Gastrocnemius medialis (tissue), 4 donors: Measurements from ENCODE around the gene IMP4. TPM values are rescaled to one million over a fixed set of nuclear protein-coding genes. Genes with fewer than 3 reads are reported as not detected.

Source experiments
- ATAC-seq, 2 donors: fragments of 150-250 bp; one replicate each; pipeline ENCODE4 v1.9.1; 2016
- DNase-seq, 2 donors: peaks; one replicate each; pipeline ENCODE4 v3.0.0-alpha.2; 2019
- H3K27ac ChIP-seq, 4 donors: fragments of 200-600 bp; sonication (generic); 1 replicate in 1 of 4; 2 replicates in 3 of 4; pipeline ENCODE4 v1.5.1; 2016 to 2018; ENCODE audit warnings: mild to moderate bottlenecking in 2 of 4, moderate library complexity in 1 of 4
- H3K27me3 ChIP-seq, 3 donors: fragments of 200-600 bp; sonication (generic) in 2 of 3; 1 replicate in 1 of 3; 2 replicates in 2 of 3; pipeline versions ENCODE4 v1.5.1 to v1.6.0; 2016 to 2019; ENCODE audit warnings: mild to moderate bottlenecking in 1 of 3, moderate library complexity in 1 of 3
- H3K36me3 ChIP-seq, 2 donors: fragments of 200-600 bp; sonication (generic) in 1 of 2; one replicate each; pipeline ENCODE4 v1.5.1; 2017 to 2018
- H3K4me1 ChIP-seq, 2 donors: fragments of 200-600 bp; sonication (generic) in 1 of 2; one replicate each; pipeline ENCODE4 v1.5.1; 2016 to 2017; ENCODE audit warnings: mild to moderate bottlenecking in 2 of 2
- H3K4me3 ChIP-seq, 4 donors: fragments of 200-600 bp; sonication (generic) in 3 of 4; 1 replicate in 1 of 4; 2 replicates in 3 of 4; pipeline ENCODE4 v1.5.1; 2016 to 2019; ENCODE audit warnings: mild to moderate bottlenecking in 2 of 4
- H3K9me3 ChIP-seq, 3 donors: fragments of 200-600 bp; sonication (generic) in 2 of 3; 1 replicate in 1 of 3; 2 replicates in 2 of 3; pipeline ENCODE4 v1.5.1; 2016 to 2019
- POLR2A ChIP-seq, 2 donors: fragments of 450-650 bp; IDR thresholded peaks; one replicate each; pipeline ENCODE4 v1.6.1; 2017; ENCODE audit warnings: antibody characterized with exemption in 2 of 2, mild to moderate bottlenecking in 2 of 2, moderate library complexity in 2 of 2
- in situ Hi-C, 4 donors: fragments of 200-750 bp; cut with MboI; loops; one replicate each; pipeline versions ENCODE4 v1.15.0 to v1.8.0; 2017; ENCODE audit warnings: low sequenced_read_pairs in 4 of 4
- intact Hi-C: fragments of 100-400 bp; cut with DNase I; formaldehyde crosslinking; loops from one replicate; pipeline ENCODE4 v1.15.1; 2023; ENCODE audit warnings: low total_unique reads
- total RNA-seq, 4 donors: library from RNA; depleted of rRNA; stranded (reverse); fragments of >200 nt; gene quantifications; one replicate each; pipeline versions ENCODE4 v1.1.0 to v1.2.3, GENCODE V29; 2016
- TF ChIP-seq, protein P1 (sequence below), 5 experiments: fragments of 450-650 bp in 3 of 5; fragments of 200-600 bp in 2 of 5; sonication (generic) in 2 of 5; IDR thresholded peaks in 4 of 5; conservative IDR thresholded peaks in 1 of 5; 1 replicate in 4 of 5; 2 replicates in 1 of 5; pipeline ENCODE4 v1.5.1; 2016 to 2019; ENCODE audit warnings: antibody characterized with exemption in 5 of 5, mild to moderate bottlenecking in 3 of 5, moderate library complexity in 3 of 5

The IMP4 gene
- total RNA-seq, 4 donors from 2014 or later = 114 to 179 (median 149) TPM

DNA sequence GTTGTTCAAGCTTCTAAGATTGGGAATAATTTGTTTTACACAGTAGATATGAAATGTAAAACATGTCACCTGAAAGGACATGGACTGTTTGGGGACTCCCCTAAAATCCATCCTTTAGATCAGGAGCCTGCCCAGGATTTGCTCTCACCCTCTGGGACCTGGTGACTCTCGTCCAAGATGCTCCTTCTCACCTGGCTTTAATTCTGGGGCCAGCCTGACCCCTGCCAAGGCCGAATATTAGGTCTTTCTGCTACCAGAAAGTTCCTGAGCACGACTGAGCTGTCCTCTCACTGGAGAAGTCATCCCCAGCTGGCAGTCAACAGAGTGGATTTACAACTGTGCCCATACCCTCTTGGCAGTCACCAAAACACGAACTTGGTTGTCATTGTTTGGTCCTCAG lies 38.4 kb downstream of the IMP4 start:
- no peaks in the 10 kb centered on the region for H3K9me3 ChIP-seq
- no peak for DNase-seq
- no peak for ATAC-seq

DNA sequence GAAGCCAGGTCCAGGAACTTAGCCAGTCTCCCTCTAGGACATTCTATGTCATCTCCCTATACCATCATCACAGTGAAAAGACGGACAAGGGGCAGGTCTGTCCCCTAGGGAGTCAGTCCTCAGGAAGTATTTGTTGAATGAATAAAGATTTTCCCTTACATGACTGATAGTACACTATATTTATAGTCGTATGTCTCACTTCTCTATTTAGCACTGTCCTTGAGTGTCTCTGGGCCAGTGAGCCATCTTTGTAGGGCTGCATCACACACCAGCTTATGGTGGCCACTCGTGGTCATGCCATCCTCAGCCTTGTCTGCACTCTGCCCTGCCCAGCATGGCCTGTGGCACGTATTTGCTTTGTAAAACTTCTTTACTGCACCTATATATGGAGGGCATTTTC lies 38.9 kb downstream of the IMP4 start:
- Histone ChIP-seq H3K27ac (no peak overlapping the region), H3K27me3 (no peaks in the 10 kb centered on the region), H3K4me3 (no peak overlapping the region), H3K9me3 (no peaks in the 10 kb centered on the region), H3K36me3 (no peaks in the 10 kb centered on the region), H3K4me1 (peaks cover 0 to 4% of the 10 kb centered on the region in 2 donors)
- intact Hi-C loops = no loop called here
- DNase-seq (no peak), ATAC-seq (no peak)
- in situ Hi-C loops = no loop called here
- no peak for TF ChIP-seq POLR2A (IDR thresholded peaks at IDR 0.05)
- TF ChIP-seq, protein P1, sequence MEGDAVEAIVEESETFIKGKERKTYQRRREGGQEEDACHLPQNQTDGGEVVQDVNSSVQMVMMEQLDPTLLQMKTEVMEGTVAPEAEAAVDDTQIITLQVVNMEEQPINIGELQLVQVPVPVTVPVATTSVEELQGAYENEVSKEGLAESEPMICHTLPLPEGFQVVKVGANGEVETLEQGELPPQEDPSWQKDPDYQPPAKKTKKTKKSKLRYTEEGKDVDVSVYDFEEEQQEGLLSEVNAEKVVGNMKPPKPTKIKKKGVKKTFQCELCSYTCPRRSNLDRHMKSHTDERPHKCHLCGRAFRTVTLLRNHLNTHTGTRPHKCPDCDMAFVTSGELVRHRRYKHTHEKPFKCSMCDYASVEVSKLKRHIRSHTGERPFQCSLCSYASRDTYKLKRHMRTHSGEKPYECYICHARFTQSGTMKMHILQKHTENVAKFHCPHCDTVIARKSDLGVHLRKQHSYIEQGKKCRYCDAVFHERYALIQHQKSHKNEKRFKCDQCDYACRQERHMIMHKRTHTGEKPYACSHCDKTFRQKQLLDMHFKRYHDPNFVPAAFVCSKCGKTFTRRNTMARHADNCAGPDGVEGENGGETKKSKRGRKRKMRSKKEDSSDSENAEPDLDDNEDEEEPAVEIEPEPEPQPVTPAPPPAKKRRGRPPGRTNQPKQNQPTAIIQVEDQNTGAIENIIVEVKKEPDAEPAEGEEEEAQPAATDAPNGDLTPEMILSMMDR (IDR thresholded peaks at IDR 0.05 in 4 of 5, conservative IDR thresholded peaks at IDR 0.05 in 1 of 5) = no peak

More for the DNA sequence above, 38.4 kb downstream of the IMP4 start:
- no peaks in the 10 kb centered on the region for H3K27me3 ChIP-seq
- H3K27ac ChIP-seq = no peak overlapping the region
- no peak overlapping the region for H3K4me3 ChIP-seq
- in situ Hi-C loops (no loop called here), intact Hi-C loops (no loop called here)
- H3K4me1 ChIP-seq = peaks cover 0 to 4% of the 10 kb centered on the region in 2 donors
- TF ChIP-seq, protein P1 (IDR thresholded peaks at IDR 0.05 in 4 of 5, conservative IDR thresholded peaks at IDR 0.05 in 1 of 5) = no peak
- TF ChIP-seq POLR2A (IDR thresholded peaks at IDR 0.05) = no peak
- H3K36me3 ChIP-seq = no peaks in the 10 kb centered on the region

DNA sequence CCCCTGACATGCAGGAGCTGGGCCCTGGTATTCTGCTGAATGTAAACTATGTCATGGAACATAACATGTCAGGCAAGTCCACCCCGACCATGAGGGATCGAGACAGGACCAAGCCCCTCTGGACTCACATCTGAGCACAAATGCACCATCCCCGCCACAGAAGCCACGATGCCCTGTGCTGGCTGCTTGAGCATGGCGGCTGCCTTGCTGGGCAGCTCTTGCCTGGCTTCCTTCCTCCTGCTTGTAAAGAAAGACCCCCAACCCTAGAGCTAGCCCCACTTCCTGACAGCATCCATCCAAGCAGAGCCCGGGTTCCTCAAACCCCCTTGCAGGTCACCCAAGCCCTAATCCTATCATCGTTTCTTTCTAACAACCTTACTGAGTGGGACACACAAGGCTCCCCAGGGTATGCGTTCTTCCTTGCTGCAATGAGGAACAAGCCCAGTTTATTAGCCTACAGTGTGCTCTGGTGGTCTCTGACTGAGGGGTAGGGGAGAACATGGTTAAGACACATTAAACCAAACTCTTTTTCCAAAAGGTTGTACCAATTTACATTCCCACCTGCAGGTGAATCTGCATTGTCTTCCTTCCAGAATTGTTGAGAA lies 39.7 kb downstream of the IMP4 start:
- intact Hi-C loops = no loop called here
- no peaks in the 10 kb centered on the region for H3K27me3 ChIP-seq

DNA sequence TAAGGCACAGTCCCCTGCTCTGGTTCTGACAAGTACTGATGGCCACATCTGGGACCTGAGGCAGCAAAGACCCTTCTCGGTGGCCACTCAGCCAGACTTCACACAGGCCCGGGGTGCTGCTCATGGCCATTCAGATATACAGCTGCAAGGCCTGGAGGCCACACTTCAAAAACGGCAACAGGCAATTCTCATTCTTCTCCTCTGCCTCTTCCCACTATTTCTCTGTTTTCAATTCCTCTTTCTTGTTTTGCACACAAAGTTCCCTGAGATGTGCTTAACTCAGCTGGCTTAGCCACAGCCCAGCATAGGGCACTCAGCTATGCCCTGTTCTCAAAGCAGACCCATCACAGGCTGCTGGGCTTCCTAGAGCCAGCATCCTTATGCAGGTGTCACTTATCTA lies 43.0 kb downstream of the IMP4 start:
- no peaks in the 10 kb centered on the region for H3K36me3 ChIP-seq
- DNase-seq (no peak), ATAC-seq (peak in 1 of 2 donors; percentile 13)
- intact Hi-C loops (no loop called here), in situ Hi-C loops (no loop called here)
- H3K4me1 ChIP-seq = peaks cover under 1 to 19% of the 10 kb centered on the region in 2 donors
- H3K27me3 ChIP-seq = no peaks in the 10 kb centered on the region
- H3K9me3 ChIP-seq = no peaks in the 10 kb centered on the region
- TF ChIP-seq POLR2A (IDR thresholded peaks at IDR 0.05) = no peak
- TF ChIP-seq, protein P1 (IDR thresholded peaks at IDR 0.05 in 4 of 5, conservative IDR thresholded peaks at IDR 0.05 in 1 of 5) = no peak
- no peak overlapping the region for H3K4me3 ChIP-seq
- no peak overlapping the region for H3K27ac ChIP-seq

More for the DNA sequence above, 39.7 kb downstream of the IMP4 start:
- Histone ChIP-seq H3K36me3 (no peaks in the 10 kb centered on the region), H3K4me1 (peaks cover 0 to 7% of the 10 kb centered on the region in 2 donors), H3K4me3 (no peak overlapping the region), H3K9me3 (no peaks in the 10 kb centered on the region), H3K27ac (no peak overlapping the region)
- TF ChIP-seq POLR2A (IDR thresholded peaks at IDR 0.05) = no peak
- TF ChIP-seq, protein P1 (IDR thresholded peaks at IDR 0.05 in 4 of 5, conservative IDR thresholded peaks at IDR 0.05 in 1 of 5) = no peak
- DNase-seq (no peak), ATAC-seq (no peak)
- in situ Hi-C loops = no loop called here

DNA sequence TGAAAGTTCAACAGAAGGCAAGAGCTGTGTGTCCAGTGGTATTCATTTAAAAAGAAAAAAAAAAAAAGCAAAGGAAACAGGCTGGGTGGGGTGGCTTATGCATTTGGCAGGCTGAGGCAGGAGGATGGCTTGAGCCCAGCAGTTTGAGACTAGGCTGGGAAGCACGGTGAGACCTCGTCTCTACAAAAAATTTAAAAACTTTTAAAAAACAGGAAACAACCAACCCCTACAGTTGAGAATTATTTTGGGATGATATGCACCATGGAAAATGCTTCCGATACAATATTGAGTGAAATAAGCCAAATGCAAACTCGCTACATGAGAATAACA lies 44.3 kb downstream of the IMP4 start:
- in situ Hi-C loops (no loop called here), intact Hi-C loops (no loop called here)
- Histone ChIP-seq H3K4me1 (peaks cover 7 to 22% of the 10 kb centered on the region in 2 donors), H3K27me3 (no peaks in the 10 kb centered on the region), H3K27ac (peak overlapping the region in 2 of 4 donors; percentile 44 to 50), H3K4me3 (no peak overlapping the region), H3K36me3 (no peaks in the 10 kb centered on the region), H3K9me3 (no peaks in the 10 kb centered on the region)
- DNase-seq = no peak
- no peak for ATAC-seq
- TF ChIP-seq, protein P1 (IDR thresholded peaks at IDR 0.05 in 4 of 5, conservative IDR thresholded peaks at IDR 0.05 in 1 of 5) = no peak
- no peak for TF ChIP-seq POLR2A (IDR thresholded peaks at IDR 0.05)
